Esophagus muscularis mucosa (tissue), 3 donors: ENCODE measurements around the gene CISD3.

Experiments used
- POLR2A ChIP-seq: fragments of 450-650 bp; IDR thresholded peaks from one replicate; pipeline ENCODE4 v1.6.1; 2017; ENCODE audit warnings: antibody characterized with exemption, moderate library complexity, mild to moderate bottlenecking, low read depth
- TF ChIP-seq, protein P1 (sequence below), 3 experiments: fragments of 200-600 bp in 2 of 3; fragments of 450-650 bp in 1 of 3; sonication (generic) in 2 of 3; IDR thresholded peaks; one replicate each; pipeline ENCODE4 v1.5.1; 2017 to 2019; ENCODE audit warnings: antibody characterized with exemption in 3 of 3, mild to moderate bottlenecking in 2 of 3, moderate library complexity in 1 of 3

DNA sequence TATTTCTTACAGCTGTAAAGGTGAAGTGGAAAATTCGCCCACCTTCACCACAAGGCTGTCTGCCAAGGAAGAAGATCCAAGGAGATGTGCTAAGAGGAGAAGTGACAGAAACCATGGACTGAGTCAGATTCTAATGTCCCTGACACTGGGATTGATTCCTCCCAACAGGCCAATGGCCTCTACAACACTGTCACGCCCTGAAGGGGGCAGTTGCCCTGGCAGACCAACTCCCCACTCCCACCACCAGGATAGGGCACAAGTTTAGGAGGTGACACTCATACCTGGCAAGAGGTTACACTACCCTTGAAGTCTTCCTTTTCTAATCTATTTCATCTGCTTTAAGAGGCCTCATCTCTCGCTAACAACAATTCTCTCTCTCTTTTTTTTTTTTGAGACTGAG lies 53.1 kb downstream of the CISD3 start:
- TF ChIP-seq, protein P1, sequence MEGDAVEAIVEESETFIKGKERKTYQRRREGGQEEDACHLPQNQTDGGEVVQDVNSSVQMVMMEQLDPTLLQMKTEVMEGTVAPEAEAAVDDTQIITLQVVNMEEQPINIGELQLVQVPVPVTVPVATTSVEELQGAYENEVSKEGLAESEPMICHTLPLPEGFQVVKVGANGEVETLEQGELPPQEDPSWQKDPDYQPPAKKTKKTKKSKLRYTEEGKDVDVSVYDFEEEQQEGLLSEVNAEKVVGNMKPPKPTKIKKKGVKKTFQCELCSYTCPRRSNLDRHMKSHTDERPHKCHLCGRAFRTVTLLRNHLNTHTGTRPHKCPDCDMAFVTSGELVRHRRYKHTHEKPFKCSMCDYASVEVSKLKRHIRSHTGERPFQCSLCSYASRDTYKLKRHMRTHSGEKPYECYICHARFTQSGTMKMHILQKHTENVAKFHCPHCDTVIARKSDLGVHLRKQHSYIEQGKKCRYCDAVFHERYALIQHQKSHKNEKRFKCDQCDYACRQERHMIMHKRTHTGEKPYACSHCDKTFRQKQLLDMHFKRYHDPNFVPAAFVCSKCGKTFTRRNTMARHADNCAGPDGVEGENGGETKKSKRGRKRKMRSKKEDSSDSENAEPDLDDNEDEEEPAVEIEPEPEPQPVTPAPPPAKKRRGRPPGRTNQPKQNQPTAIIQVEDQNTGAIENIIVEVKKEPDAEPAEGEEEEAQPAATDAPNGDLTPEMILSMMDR (IDR thresholded peaks at IDR 0.05) = no peak
- TF ChIP-seq POLR2A = no peak
